Measurements from ENCODE around the gene EPS15. TPM values are rescaled to one million over a fixed set of nuclear protein-coding genes. Genes with fewer than 3 reads are reported as not detected.

Gene EPS15
- total and polyA plus RNA-seq, 2 of the 8 experiments (the other 6 are each of a cell fraction or from before 2014, with no cell fraction given): 15.9 to 57.2 TPM

DNA sequence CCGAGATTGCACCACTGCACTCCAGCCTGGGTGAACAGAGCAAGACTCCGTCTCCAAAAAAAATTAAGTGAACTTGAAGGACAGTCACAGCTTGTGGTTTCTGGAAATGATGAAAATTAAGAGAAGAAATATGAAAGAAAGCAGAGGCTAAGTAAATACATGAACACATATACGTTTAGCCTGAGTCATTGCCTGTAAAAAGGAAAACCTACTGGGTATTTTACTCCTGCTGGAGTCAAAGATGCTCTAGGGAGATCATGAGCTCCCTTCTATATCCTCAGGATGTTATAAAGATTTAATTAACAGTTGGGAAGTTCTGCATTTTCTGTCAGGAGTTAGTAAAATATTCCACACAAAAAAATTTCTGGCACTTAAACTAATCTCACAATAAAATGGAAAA is 145.2 kb downstream of the EPS15 start:
- H3K56ac ChIP-seq (replicated peaks; ENCODE audit: insufficient read length, low read depth, low read length): no peak overlapping the region
- no peaks in the 10 kb centered on the region for H3K27me3 ChIP-seq (replicated peaks in 1 of 4; ENCODE audit: control insufficient read depth in 3 of 4, extremely low read depth in 1 of 4, insufficient read depth in 3 of 4, low read length in 3 of 4)
- no peak overlapping the region for H2BK12ac ChIP-seq (ENCODE audit: low read depth, low read length)

More for the DNA sequence above, 145.2 kb downstream of the EPS15 start:
- DNase-seq (ENCODE audit: low read depth in 1 of 2, low spot score in 2 of 2) (no peak), FAIRE-seq (no peak)
- 90% methylated on average over 3 of the region's 3 CpGs; no CpG with 5 or more reads in 1 of the 2 experiments for WGBS, 2 experiments (ENCODE audit: extremely low coverage in 1 of 2, insufficient coverage in 1 of 2, insufficient read length in 1 of 2, insufficient replicate concordance in 2 of 2, low coverage in 1 of 2, low lambda C conversion rate in 2 of 2, missing lambda C conversion rate in 1 of 2)
- no peak overlapping the region for H2BK15ac ChIP-seq (ENCODE audit: low read length)
- no peak overlapping the region for H3K18ac ChIP-seq (ENCODE audit: extremely low read depth, low read length)
- H2AK5ac ChIP-seq (ENCODE audit: low read depth, low read length): no peak overlapping the region
- H3K23me2 ChIP-seq (ENCODE audit: low read depth, low read length): no peaks in the 10 kb centered on the region
- no peaks in the 10 kb centered on the region for H3K79me1 ChIP-seq (ENCODE audit: low read depth, low read length)
- no peaks in the 10 kb centered on the region for H3K9me3 ChIP-seq (ENCODE audit: insufficient read depth in 2 of 2, low read depth in 1 of 2, low read length in 1 of 2)
- no peak overlapping the region for H3K23ac ChIP-seq (ENCODE audit: insufficient read length)
- no peaks in the 10 kb centered on the region for H4K20me1 ChIP-seq (replicated peaks in 1 of 2; ENCODE audit: control insufficient read depth in 1 of 2, insufficient read depth in 2 of 2, low read length in 2 of 2)
- H2BK120ac ChIP-seq (replicated peaks; ENCODE audit: low read depth, low read length): no peak overlapping the region
- no peak overlapping the region for H2BK5ac ChIP-seq (ENCODE audit: low read depth, low read length)
- TF ChIP-seq HDAC6 (IDR thresholded peaks at IDR 0.05; ENCODE audit: low read depth, low read length): no peak
- TF ChIP-seq CTBP2 (IDR thresholded peaks at IDR 0.05; ENCODE audit: borderline replicate concordance, insufficient read depth, insufficient read length, low read length): no peak
- no peak for TF ChIP-seq SIN3A (conservative IDR thresholded peaks at IDR 0.05 in 1 of 2, IDR thresholded peaks at IDR 0.05 in 1 of 2; ENCODE audit: low read depth in 1 of 2, low read length in 2 of 2)
- no peak for TF ChIP-seq PHF8 (conservative IDR thresholded peaks at IDR 0.05; ENCODE audit: low read depth, low read length)
- TF ChIP-seq TAF1 (IDR thresholded peaks at IDR 0.05; ENCODE audit: low read depth, low read length): no peak
- no peak for TF ChIP-seq POLR2A (IDR thresholded peaks at IDR 0.05; ENCODE audit: control extremely low read depth in 1 of 2, low read depth in 2 of 2, low read length in 2 of 2)
- TF ChIP-seq CHD2 (IDR thresholded peaks at IDR 0.05; ENCODE audit: low read length): no peak
- no peak for TF ChIP-seq E2F6 (IDR thresholded peaks at IDR 0.05)
- no peak for TF ChIP-seq KDM4A (IDR thresholded peaks at IDR 0.05; ENCODE audit: low read depth, low read length, severe bottlenecking)
- no peak for TF ChIP-seq SIX5 (IDR thresholded peaks at IDR 0.05; ENCODE audit: low read depth, low read length)
- TF ChIP-seq SIRT6 (IDR thresholded peaks at IDR 0.05; ENCODE audit: low read length): no peak
- TF ChIP-seq NRF1 (IDR thresholded peaks at IDR 0.05; ENCODE audit: low read depth, low read length): no peak
- H4K8ac ChIP-seq (ENCODE audit: extremely low read depth, insufficient read depth, low read length): no peak overlapping the region; the same call in 1 of the 2 replicates
- peaks cover 3 to 17% (median 6%) of the 10 kb centered on the region in 4 experiments; a peak in 6 of 8 replicates for H3K36me3 ChIP-seq (ENCODE audit: control insufficient read depth in 2 of 4, insufficient read depth in 4 of 4, low read length in 3 of 4)
- ChIA-PET POLR2A (ENCODE audit: partially characterized antibody) (interaction anchor here (1.0 to 1.4 kb wide), 2 partner anchors 10 to 19 kb away, joined by 3 read pairs; no protein-coding TSS in a partner anchor), CTCF (ENCODE audit: partially characterized antibody) (no interaction called here)
- H3K4me2 ChIP-seq (ENCODE audit: insufficient read depth in 1 of 2, low read depth in 2 of 2, low read length in 2 of 2): no peak overlapping the region
- H3K9ac ChIP-seq (replicated peaks in 1 of 4; ENCODE audit: extremely low read depth in 1 of 4, low read depth in 3 of 4, low read length in 3 of 4): no peak overlapping the region
- no peaks in the 10 kb centered on the region for H3K4me1 ChIP-seq (replicated peaks in 1 of 4; ENCODE audit: control insufficient read depth in 3 of 4, insufficient read depth in 4 of 4, low read length in 3 of 4)
- no peaks in the 10 kb centered on the region for H3K79me2 ChIP-seq (ENCODE audit: control insufficient read depth in 1 of 2, insufficient read depth in 2 of 2, low read length in 2 of 2)
- H2AFZ ChIP-seq (ENCODE audit: low read length): no peak overlapping the region
- no peak overlapping the region for H3K4ac ChIP-seq (replicated peaks; ENCODE audit: insufficient read length, low read depth, low read length)
- H4K91ac ChIP-seq (replicated peaks; ENCODE audit: insufficient read length, low read length): no peak overlapping the region
- no peak overlapping the region for H4K5ac ChIP-seq (ENCODE audit: insufficient read length, low read depth, low read length)
- H3K14ac ChIP-seq (ENCODE audit: insufficient read length): no peak overlapping the region
- H2BK20ac ChIP-seq (ENCODE audit: low read length): no peak overlapping the region
- H3K27ac ChIP-seq (ENCODE audit: low read depth, low read length): no peak overlapping the region
- no peak overlapping the region for H3K4me3 ChIP-seq (ENCODE audit: extremely low read depth in 1 of 4, insufficient read depth in 2 of 4, low read depth in 3 of 4, low read length in 4 of 4)

All from H1 (cell line).